ENCODE data around the gene TESPA1. TPM values are rescaled to one million over a fixed set of nuclear protein-coding genes. Genes with fewer than 3 reads are reported as not detected.

Gene TESPA1
- total RNA-seq, 8 experiments from 2014 or later, result 0.09 to 0.52 (median 0.16) TPM; not detected in 2

Other genes with a start within 250 kb of the TESPA1 start
- 10 to 100 TPM in 1 of 8 experiments, 1 to 10 TPM in 1, not detected in 6; 6.6 to 15.7 TPM for gene MUCL1, start 130.2 kb downstream of the TESPA1 start, total RNA-seq
- gene NEUROD4, start 35.2 kb upstream of the TESPA1 start, total RNA-seq, result 100 to 1,000 TPM in 1 of 8 experiments, 10 to 100 TPM in 2, 1 to 10 TPM in 1, under 1 TPM in 3, not detected in 1; 0.10 to 101 (median 6.9) TPM
- under 1 TPM in 5 of 8 experiments, not detected in 3; 0.20 to 0.38 (median 0.24) TPM for gene OR9K2, start 141.6 kb upstream of the TESPA1 start, total RNA-seq
- gene OR10A7, start 236.3 kb upstream of the TESPA1 start, total RNA-seq, result under 1 TPM in 1 of 8 experiments, not detected in 7; 0.21 TPM